ENCODE results near the gene NFIC. TPM values are rescaled to one million over a fixed set of nuclear protein-coding genes. Genes with fewer than 3 reads are reported as not detected.
"Not testable (repeated sequence)": the region's sequence is repeated elsewhere in the genome, so short reads cannot be mapped to it uniquely, and the experiment has no call there.

The NFIC gene
- polyA plus RNA-seq, 1 donor from 2014 or later = 0.24 TPM

DNA sequence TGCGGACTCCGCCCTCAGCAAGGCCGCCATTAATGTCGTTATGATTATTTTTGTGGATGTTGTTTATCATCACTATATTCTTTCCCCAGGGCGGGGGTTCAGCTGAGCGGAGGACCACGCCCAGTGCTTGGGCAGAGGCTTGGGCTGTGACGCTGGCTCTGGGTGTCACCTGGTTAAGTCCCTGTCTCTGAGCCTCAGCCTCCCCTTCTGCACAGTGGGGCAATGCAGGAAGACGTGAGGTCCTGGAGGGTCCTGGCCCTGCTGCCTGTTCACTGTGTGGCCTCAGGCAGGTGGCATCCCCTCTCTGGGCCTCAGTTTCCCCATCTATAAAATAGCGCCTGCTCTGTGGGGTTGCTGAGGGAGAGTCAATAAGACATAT lies 32.5 kb downstream of the NFIC start:
- H3K27ac ChIP-seq (ENCODE audit: low read length) = no peak overlapping the region
- H3K4me2 ChIP-seq (ENCODE audit: low read length) = no peak overlapping the region
- H3K9ac ChIP-seq (ENCODE audit: low read length) = no peak overlapping the region
- H3F3A ChIP-seq (ENCODE audit: insufficient read depth, low read length, poor library complexity, severe bottlenecking) = no peaks in the 10 kb centered on the region
- H3K4me3 ChIP-seq (ENCODE audit: low read length) = no peak overlapping the region
- no peaks in the 10 kb centered on the region for H3K79me2 ChIP-seq (replicated peaks; ENCODE audit: insufficient read depth, low read length)
- H3K36me3 ChIP-seq (ENCODE audit: insufficient read depth, low read length) = no peaks in the 10 kb centered on the region
- H3K9me2 ChIP-seq (ENCODE audit: insufficient read depth, low read length) = no peaks in the 10 kb centered on the region
- no peaks in the 10 kb centered on the region for H4K20me1 ChIP-seq (ENCODE audit: insufficient read depth)
- no peaks in the 10 kb centered on the region for H3K9me3 ChIP-seq (ENCODE audit: low read length)
- H3K27me3 ChIP-seq (ENCODE audit: insufficient read depth, low read depth, low read length) = no peaks in the 10 kb centered on the region
- no peak overlapping the region for H2AFZ ChIP-seq (ENCODE audit: low read depth, low read length)
- TF ChIP-seq, protein P1, sequence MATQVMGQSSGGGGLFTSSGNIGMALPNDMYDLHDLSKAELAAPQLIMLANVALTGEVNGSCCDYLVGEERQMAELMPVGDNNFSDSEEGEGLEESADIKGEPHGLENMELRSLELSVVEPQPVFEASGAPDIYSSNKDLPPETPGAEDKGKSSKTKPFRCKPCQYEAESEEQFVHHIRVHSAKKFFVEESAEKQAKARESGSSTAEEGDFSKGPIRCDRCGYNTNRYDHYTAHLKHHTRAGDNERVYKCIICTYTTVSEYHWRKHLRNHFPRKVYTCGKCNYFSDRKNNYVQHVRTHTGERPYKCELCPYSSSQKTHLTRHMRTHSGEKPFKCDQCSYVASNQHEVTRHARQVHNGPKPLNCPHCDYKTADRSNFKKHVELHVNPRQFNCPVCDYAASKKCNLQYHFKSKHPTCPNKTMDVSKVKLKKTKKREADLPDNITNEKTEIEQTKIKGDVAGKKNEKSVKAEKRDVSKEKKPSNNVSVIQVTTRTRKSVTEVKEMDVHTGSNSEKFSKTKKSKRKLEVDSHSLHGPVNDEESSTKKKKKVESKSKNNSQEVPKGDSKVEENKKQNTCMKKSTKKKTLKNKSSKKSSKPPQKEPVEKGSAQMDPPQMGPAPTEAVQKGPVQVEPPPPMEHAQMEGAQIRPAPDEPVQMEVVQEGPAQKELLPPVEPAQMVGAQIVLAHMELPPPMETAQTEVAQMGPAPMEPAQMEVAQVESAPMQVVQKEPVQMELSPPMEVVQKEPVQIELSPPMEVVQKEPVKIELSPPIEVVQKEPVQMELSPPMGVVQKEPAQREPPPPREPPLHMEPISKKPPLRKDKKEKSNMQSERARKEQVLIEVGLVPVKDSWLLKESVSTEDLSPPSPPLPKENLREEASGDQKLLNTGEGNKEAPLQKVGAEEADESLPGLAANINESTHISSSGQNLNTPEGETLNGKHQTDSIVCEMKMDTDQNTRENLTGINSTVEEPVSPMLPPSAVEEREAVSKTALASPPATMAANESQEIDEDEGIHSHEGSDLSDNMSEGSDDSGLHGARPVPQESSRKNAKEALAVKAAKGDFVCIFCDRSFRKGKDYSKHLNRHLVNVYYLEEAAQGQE (IDR thresholded peaks at IDR 0.05; ENCODE audit: borderline replicate concordance) = no peak
- TF ChIP-seq MXI1 (conservative IDR thresholded peaks at IDR 0.05; ENCODE audit: poor library complexity, severe bottlenecking) = no peak
- TF ChIP-seq EZH2 (IDR thresholded peaks at IDR 0.05; ENCODE audit: borderline replicate concordance, insufficient read depth, low read length, poor library complexity, severe bottlenecking) = no peak
- TF ChIP-seq POLR2AphosphoS5 (IDR thresholded peaks at IDR 0.05) = no peak
- TF ChIP-seq EP300 (conservative IDR thresholded peaks at IDR 0.05; ENCODE audit: poor library complexity, severe bottlenecking) = no peak
- TF ChIP-seq RAD21 (conservative IDR thresholded peaks at IDR 0.05) = no peak
- no peak for TF ChIP-seq SMC3 (conservative IDR thresholded peaks at IDR 0.05; ENCODE audit: poor library complexity)
- no peak for TF ChIP-seq TAF1 (IDR thresholded peaks at IDR 0.05; ENCODE audit: low read depth)
- TF ChIP-seq, protein P2, sequence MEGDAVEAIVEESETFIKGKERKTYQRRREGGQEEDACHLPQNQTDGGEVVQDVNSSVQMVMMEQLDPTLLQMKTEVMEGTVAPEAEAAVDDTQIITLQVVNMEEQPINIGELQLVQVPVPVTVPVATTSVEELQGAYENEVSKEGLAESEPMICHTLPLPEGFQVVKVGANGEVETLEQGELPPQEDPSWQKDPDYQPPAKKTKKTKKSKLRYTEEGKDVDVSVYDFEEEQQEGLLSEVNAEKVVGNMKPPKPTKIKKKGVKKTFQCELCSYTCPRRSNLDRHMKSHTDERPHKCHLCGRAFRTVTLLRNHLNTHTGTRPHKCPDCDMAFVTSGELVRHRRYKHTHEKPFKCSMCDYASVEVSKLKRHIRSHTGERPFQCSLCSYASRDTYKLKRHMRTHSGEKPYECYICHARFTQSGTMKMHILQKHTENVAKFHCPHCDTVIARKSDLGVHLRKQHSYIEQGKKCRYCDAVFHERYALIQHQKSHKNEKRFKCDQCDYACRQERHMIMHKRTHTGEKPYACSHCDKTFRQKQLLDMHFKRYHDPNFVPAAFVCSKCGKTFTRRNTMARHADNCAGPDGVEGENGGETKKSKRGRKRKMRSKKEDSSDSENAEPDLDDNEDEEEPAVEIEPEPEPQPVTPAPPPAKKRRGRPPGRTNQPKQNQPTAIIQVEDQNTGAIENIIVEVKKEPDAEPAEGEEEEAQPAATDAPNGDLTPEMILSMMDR (IDR thresholded peaks at IDR 0.05; ENCODE audit: poor library complexity, severe bottlenecking) = no peak

DNA sequence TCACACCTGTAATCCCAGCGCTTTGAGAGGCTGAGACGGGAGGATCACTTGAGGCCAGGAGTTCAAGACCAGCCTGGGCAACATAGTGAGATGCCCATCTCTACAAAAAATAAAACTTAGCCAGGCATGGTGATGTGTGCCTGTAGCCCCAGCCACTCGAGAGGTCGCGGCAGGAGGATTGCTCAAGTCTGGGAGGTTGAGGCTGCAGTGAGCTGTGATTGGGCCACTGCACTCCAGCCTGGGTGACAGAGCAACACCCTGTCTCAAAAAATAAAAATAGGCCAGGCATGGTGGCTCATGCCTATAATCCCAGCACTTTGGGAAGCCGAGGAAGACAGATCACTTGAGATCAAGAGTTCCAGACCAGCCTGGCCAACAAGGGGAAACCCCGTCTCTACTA lies 32.9 kb downstream of the NFIC start:
- H3K36me3 ChIP-seq (ENCODE audit: insufficient read depth, low read length); H3K27me3 ChIP-seq (ENCODE audit: insufficient read depth, low read depth, low read length); H4K20me1 ChIP-seq (ENCODE audit: insufficient read depth); H3K27ac ChIP-seq (ENCODE audit: low read length); H3K9me3 ChIP-seq (ENCODE audit: low read length); H3K4me2 ChIP-seq (ENCODE audit: low read length); H3K9ac ChIP-seq (ENCODE audit: low read length); H2AFZ ChIP-seq (ENCODE audit: low read depth, low read length); H3K9me2 ChIP-seq (ENCODE audit: insufficient read depth, low read length); H3F3A ChIP-seq (ENCODE audit: insufficient read depth, low read length, poor library complexity, severe bottlenecking); H3K79me2 ChIP-seq (replicated peaks; ENCODE audit: insufficient read depth, low read length); H3K4me3 ChIP-seq (ENCODE audit: low read length): not testable (repeated sequence)
